AG04449 (cell line): ENCODE measurements around the gene ABHD17C.

ENCODE experiments used
- CTCF ChIA-PET: fragments of 350-600 bp; formaldehyde crosslinking; extraction: SDS; loops from one replicate; lab custom pipeline; 2021; ENCODE audit warnings: antibody characterized with exemption; lab: Yijun Ruan, JAX
- POLR2A ChIA-PET: fragments of 400-600, 350-600 bp; formaldehyde crosslinking; extraction: SDS; loops from one replicate; lab custom pipeline; 2020; ENCODE audit warnings: antibody characterized with exemption, inconsistent platforms; lab: Yijun Ruan, JAX
- DNase-seq: peaks from one replicate; pipeline ENCODE4 v3.0.0-alpha.2; 2010; ENCODE audit warnings: low read depth, low spot score
- H3K4me3 ChIP-seq: 2 replicates; pipeline ENCODE4 v1.5.1; 2011; ENCODE audit warnings: low read depth, mild to moderate bottlenecking, control low read depth, low read length
- CTCF ChIP-seq: IDR thresholded peaks from one replicate; pipeline ENCODE4 v1.5.1; 2011; ENCODE audit warnings: mild to moderate bottlenecking, moderate library complexity, low read length, control low read depth, inconsistent platforms; ENCODE audit not compliant: insufficient read depth; ENCODE audit errors: missing control alignments

ABHD17C gene

GRCh38 chr15:80699981-80700380 lies 4.9 kb downstream of the ABHD17C start:
- POLR2A ChIA-PET, result no interaction called here
- no peak overlapping the region for H3K4me3 ChIP-seq

GRCh38 chr15:80701676-80702311 lies 6.7 kb downstream of the ABHD17C start:
- TF ChIP-seq CTCF, result no peak
- no peak for DNase-seq
- ChIA-PET CTCF (interaction anchor here (1.4 kb wide), 1 partner anchor 15 kb away, joined by 3 read pairs; no protein-coding TSS in a partner anchor), POLR2A (no interaction called here)
- H3K4me3 ChIP-seq, result no peak overlapping the region

More at GRCh38 chr15:80699981-80700380, 4.9 kb downstream of the ABHD17C start:
- no peak for DNase-seq
- CTCF ChIA-PET, result no interaction called here
- TF ChIP-seq CTCF, result no peak

- H3K4me3 ChIP-seq, result no peak overlapping the region
- DNase-seq, result no peak
Observed at GRCh38 chr15:80703081-80703480, 8.0 kb downstream of the ABHD17C start.

GRCh38 chr15:80703965-80704364 lies 8.9 kb downstream of the ABHD17C start:
- no peak for TF ChIP-seq CTCF
- no peak for DNase-seq
- POLR2A ChIA-PET, result no interaction called here
- no peak overlapping the region for H3K4me3 ChIP-seq
- CTCF ChIA-PET, result interaction anchor here (1.1 to 3.4 kb wide), 2 partner anchors 14 to 73 kb away, joined by 3 to 10 read pairs; no protein-coding TSS in a partner anchor

More at GRCh38 chr15:80703081-80703480, 8.0 kb downstream of the ABHD17C start:
- POLR2A ChIA-PET, result no interaction called here
- CTCF ChIA-PET, result interaction anchor here (0.6 to 3.4 kb wide), 4 partner anchors 12 to 74 kb away, joined by 3 to 10 read pairs (median 3); no protein-coding TSS in a partner anchor
- no peak for TF ChIP-seq CTCF

GRCh38 chr15:80706161-80706560 lies 11.1 kb downstream of the ABHD17C start:
- ChIA-PET POLR2A (no interaction called here), CTCF (interaction anchor here (0.8 to 3.4 kb wide), 4 partner anchors 10 to 250 kb away, joined by 3 to 10 read pairs (median 4); no protein-coding TSS in a partner anchor)
- no peak for DNase-seq
- no peak for TF ChIP-seq CTCF
- no peak overlapping the region for H3K4me3 ChIP-seq

- no peak for DNase-seq
- no peak overlapping the region for H3K4me3 ChIP-seq
- CTCF ChIA-PET, result no interaction called here
- POLR2A ChIA-PET, result interaction anchor here (0.5 kb wide), 1 partner anchor 86 kb away, joined by 3 read pairs; no protein-coding TSS in a partner anchor
- TF ChIP-seq CTCF, result no peak
Observed at GRCh38 chr15:80709542-80709941, 14.4 kb downstream of the ABHD17C start.
